GM21367 (cell line): ENCODE data around the gene C10orf90.

ENCODE experiments used
- ATAC-seq: cut with Tn5 transposase; IDR thresholded peaks from one replicate; pipeline ENCODE4 v1.9.1; 2021; ENCODE audit not compliant: unreplicated experiment

The C10orf90 gene

DNA sequence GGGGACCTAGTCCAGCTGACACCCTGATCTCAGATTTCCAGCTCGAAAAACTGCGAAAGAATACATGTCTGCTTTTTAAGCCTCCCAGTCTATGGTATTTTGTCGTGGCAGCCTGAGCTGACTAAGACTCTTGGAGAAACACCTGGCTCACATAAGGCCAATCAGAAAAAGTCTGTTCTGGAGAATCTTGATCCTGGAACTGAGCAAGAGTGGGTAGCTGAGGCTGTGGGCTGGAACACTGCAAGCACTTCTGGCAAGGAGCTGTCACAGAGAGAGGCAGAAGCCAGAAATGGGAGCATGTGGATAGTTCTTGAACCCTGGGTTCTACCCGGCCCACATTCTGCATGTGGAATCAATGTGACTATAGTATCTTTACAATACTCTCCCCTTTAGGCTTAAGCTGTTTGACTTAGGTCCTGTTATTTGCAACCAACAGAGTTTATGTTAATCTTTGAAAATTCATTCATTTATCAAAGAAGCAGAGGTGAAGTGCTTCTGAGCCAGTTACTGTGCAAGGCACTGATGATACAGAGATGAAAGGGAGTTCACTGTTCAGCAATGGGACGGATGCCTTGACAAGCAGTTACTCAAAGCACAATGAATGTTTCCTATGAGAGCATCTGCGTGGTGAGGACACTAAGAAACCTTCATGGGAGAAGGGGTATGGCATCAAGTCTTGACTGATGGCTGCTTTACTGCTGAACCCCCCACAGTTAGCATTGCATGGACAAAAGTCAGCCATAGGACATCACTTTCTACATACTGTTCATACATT, 4.4 kb upstream of the C10orf90 start:
- no peak for ATAC-seq

DNA sequence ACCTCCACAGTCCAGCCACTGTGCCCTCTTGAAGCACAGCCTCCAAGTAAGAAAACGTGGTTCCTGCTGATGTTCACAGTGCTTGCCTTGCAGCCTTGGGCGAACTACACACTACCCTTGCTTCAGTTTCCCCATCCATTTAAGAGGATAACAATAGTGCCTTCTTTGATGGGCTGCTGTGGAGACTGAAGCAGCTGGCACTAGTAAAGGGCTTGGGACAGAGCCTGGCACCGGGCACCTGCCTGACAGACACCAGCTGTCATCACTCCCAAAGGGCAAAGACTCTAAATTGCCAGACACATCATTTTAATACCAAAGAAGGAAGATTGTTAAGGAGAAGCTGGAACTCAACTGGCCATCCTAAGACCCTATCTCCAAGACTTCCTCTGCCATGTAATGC, 3.1 kb upstream of the C10orf90 start:
- no peak for ATAC-seq

DNA sequence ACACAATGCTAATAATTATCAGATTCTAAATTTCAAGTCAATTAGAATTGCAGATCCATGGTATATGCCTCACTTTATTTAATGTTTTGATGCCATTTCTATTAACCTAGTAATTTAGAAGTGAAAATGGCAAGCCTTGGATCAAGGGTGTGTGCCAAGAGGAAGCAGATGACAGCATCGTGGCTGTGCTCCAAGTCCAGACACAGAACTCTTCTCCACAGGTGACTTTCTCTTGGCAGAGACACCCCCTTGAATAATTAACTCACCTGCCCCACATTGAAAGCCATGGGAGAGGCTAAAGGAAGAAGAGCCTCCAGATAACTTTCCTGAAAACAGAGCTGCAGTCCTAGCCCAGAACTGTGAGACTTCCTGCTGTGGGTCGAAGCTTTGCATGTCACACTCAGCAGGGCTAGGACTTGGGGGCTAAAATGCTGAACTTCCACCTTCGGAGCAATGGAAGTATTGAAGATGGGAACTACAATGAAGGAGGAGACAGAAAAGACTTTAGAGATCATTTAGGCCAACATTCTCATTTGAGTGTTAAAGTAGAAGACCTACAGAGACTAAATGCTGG, 996 bp upstream of the C10orf90 start:
- ATAC-seq: no peak

DNA sequence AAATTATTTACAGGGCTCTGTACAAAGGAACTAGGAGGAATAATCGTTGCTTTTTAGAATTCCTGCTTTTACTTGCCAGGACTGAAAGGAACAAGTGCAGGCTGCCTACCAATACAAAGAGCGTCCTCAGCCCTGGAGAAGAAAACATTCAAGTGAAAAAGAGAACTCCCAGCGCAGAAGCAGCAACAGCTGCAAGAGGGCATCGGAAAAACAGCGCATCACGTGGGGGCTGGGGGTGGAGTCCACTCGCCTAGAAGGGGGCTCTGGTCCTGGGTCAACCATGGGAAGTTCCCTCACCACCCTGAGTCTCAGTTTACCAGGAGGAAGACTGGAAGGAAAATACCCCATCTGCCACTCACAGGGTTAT, 385 bp upstream of the C10orf90 start:
- ATAC-seq: no peak

DNA sequence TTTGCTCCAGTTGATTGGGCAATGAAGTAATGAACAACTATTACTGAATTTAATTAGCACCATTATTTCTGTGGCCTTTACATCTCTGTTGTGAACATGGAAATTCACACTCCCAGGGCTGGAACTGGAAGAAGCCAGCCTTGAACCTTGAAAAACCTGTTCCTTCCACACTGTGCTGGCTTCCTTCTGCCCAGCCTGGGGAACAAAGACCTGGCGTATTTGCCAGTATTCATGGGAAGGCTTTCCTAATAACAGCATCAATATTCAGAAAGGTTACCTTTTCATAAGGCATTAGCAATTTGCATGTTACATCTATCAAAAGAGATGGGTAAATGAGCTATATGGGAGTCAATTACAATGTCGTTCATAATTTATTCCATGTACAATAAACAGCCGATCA, 1.3 kb downstream of the C10orf90 start:
- ATAC-seq: no peak

DNA sequence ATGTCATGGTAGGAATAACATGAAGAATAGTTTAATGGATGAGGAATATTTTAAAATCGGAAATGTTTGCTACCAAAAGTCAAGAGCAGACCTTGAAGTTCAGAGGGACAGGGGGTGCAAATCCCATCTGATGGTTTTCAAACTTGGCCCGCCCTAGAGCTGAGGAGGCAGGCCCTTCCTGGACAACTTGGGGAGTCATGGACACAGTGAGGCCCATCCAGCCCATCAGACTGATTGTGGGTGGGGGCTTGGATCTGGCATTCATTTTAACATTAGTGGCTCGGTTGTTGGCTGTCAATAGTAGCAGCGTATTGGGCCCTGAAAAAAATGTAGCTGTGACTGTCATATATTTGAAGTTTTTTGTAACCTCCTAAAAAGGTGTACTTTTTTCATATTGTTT, 2.0 kb downstream of the C10orf90 start:
- no peak for ATAC-seq

DNA sequence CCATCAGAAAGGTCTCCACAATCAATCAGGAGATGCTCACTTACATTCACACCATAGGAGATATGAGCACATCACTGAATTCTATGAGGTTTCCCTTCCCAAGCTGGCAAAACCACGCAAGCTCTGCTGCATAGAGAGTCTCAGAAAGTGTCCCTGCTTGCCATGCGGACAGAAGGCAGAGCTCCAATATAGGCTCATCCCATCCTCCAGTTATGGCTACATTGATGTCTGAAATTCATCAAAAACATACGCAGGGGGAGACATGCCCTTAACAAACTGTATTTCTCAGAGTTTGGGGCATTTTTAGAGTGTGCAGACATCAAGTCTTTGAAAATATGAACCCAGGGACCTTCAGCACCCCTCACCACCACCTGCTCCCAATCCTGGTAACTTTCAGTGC, 2.9 kb downstream of the C10orf90 start:
- ATAC-seq: no peak

DNA sequence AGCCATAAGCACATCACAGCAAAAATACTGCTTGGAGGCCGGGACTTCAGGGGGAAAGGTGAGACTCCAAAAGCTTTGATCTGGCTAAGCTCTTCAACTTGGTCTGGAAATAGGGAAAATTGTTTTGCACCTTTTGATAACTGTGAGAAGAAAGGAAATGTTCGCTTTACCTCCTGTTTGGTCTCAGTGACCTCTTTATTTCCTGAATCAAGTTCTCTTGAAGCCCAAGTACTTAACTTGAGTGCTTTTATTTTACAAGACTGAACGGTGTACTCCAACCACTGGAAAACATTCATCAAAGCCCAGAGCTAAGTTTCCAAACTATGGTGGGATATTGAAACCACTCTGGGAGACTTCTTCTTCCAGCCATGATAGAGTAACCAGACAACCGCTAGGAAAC, 5.3 kb downstream of the C10orf90 start:
- no peak for ATAC-seq

DNA sequence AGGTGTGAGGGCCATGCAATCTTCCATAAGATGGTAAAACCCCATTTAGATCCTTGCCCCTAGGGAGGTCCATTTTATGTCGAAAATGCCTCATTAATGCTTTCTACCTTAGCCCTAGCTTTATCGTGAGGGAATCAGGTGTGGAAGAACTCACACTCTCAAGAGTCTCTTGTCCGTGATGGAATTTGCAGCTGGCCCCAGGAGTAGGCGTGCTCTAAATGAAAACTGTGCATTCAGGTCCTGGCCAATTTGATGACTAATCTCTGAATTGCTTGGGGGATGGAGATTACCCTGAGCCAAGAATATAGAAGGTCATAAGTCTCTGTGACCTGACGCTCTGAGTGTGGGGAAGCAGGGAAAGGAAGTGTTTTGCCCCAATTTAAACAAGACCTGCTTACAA, 6.6 kb downstream of the C10orf90 start:
- ATAC-seq: no peak

DNA sequence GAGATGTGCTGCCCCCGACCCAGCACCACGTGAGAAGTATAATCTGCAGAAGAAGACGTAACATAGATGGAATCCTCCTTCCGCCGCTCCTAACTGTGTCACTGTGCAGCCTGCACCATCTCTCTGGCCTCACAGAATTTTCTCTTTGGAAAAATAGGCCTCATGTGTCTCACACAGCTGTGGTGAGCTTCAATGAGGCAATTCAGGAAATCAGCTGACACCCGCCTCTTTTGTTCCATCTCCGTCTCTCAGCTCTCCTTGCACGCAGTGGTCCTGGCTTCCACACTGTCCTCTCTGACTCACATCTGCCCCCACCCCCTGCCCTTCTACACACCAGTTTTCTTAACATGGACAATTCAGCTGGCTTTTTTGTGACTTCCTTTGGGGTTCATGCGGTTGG, 7.2 kb downstream of the C10orf90 start:
- ATAC-seq: no peak

DNA sequence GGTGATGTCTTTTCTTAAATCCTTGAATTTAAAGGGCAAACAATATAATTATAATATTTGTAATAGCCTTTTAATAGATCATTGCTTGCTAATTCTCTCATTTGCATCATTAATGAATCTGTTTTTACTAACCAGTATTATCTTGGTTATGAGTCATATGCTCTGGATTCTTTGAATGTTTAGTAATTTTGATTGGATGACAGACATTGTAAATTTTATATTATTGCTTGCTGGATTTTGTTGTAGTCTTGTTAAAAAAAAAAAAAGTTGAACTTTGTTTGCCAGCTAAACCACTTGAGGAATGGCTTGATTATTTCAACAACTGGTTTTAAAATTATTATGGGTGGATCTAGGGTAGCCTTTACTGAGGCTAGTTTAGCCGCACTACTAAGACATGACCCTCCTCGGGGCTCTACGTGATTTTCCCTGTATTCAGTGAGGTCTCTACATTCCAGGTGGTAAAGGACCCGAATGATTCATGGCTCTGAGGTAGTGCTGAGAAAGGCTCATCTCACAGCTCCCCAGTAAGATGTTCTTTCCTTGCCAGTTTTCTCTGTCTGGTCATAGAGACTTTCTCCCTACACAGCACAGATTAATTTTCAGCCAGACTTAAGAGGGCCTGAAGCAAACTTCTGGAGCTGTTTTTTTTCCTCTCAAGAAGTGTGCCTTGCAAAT, 8.5 kb downstream of the C10orf90 start:
- ATAC-seq: no peak

DNA sequence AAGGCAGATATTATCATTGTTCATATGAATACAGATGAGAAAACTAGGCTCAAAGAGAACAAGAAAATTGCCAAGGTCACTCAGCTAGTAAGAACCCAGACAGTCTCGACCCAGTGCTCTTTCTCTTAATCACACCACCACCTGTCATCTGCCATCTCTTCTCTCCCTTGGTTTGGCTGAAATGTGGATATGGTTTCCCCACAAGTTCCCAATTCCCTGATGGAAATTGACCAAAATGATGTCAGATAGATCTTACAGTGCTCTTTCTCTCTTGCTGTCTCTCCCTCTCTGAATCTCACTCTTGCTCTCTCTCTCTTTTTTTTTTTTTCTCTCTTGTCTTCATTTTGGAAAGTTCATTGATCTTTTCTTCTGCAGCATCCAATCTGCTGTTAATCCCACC, 9.1 kb downstream of the C10orf90 start:
- no peak for ATAC-seq

DNA sequence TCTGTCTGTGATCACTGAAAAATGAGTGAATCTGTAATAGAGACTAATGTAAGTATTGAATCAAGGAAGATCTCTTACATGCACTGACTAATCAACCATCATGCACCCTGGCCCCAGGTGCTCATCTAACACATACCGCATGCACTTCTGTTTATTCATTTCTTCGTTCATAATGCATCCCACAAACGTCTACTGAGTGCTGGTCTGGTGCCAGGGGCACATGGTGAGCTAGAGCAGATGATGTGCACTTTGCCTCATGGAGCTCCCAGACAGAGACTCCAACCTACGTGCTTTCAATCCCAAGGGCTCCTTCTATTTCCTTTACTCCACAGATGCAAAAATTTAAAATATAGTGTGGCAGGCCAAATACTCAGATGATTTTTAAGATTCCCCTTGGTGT, 10.7 kb downstream of the C10orf90 start:
- ATAC-seq: no peak

DNA sequence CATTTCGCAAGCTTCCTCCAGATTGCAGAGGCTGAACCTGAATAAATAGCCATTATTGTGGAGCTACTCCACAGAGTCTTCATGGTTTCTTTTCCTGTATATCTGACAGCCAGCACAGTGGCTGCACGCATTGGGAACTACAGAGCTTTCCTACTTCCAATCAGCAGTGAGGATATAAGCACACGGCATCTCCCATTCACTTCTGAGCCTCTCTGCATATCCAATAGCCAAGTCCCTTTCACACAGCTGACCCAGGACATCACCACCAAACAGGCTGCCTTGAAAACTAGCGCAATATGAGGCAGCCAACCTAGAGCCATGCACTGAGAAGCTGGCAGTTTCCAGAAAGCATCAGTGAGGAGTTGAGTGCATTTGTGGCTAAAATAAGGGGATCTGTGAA, 11.6 kb downstream of the C10orf90 start:
- no peak for ATAC-seq

DNA sequence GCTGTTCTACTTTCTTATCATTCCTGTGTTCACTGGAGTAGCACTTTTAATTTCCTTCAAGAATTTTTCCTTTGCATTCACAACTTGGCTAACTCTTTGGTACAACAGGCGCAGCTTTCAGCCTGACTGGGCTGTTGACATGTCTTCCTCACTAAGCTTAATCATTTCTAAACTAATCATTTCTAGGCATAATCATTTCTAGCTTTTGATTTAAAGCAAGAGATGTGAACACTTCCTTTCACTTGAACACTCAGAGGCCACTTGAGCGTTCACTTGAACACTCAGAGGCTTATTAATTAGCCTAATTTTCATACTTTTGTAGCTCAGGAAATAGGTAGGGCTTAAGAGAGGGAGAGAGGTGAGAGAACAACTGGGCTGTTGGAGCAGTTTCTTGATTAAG, 15.9 kb downstream of the C10orf90 start:
- ATAC-seq: no peak

DNA sequence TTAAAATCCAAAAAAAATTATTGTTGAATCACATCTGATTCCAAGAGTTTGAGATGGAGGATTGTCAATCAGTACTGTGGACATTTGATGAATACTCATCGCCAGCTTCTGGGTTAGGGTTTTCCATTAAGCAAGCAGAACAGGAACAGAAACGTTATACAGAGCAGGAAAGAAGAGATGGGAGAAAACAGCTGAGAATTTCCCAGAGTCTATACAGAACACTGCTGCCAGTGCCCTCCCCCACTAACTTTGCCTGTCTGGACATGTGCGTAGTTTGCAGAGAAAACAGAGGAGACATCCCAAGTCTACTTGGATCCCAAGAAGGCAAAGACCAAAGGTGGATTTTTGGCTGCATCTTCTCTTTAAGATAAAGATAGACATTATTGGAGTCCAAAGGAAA, 19.0 kb downstream of the C10orf90 start:
- ATAC-seq: no peak

DNA sequence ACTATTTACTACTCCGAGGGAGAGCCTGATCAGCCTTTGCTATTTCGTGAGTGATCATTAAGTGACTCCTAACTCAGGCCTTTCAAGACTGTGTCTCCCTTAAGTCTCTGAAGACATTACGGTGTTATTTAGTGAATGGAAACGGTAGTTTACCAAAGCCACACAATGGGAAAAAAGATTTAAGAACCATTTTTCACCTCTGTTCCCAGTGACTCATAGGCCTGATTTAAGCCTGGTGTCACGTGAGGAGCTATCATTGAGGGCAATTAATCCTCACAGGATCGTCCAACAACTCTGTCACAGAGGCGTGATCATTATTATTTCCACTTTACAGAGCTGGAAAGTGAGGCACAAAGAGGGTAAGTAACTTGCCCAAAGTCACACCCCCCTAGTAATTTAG, 20.3 kb downstream of the C10orf90 start:
- ATAC-seq: no peak

DNA sequence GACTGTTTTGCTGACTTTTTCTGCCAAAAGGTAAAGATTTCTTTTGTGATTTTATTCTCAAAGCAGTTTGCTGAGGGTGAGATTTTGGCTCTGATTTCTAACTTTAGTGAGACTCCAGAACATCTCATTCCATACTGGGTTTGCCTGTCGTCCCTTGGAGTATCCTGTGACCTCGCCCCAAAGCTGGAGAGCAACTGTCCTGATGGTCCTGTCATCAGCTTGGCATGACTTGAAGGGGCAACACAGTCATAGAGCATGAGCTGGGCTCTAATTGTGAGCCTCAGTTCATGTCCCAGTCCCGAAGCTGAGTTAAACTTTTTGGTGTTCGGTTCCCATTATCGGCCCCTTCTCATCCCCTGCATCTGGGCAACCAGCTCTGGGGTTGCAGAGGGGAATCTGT, 23.4 kb downstream of the C10orf90 start:
- no peak for ATAC-seq

DNA sequence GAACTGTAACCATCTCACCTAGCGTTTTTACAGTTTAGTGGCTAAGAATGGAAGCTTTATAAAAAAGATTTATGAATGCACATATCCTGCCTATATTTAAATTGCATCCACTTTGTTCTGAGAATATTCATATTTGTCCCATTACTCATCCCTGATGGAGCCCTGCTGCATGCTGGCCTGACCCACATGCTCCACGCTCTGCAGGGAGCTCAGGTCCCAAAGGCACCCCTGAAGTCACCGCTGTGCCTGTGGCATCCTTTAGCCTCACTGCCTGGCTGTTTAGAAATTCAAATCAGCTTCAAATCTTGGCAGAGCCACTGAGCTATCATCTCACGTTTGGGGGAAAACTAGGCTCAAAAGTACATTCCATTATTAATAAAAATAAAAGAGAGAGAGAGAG, 24.4 kb downstream of the C10orf90 start:
- no peak for ATAC-seq

DNA sequence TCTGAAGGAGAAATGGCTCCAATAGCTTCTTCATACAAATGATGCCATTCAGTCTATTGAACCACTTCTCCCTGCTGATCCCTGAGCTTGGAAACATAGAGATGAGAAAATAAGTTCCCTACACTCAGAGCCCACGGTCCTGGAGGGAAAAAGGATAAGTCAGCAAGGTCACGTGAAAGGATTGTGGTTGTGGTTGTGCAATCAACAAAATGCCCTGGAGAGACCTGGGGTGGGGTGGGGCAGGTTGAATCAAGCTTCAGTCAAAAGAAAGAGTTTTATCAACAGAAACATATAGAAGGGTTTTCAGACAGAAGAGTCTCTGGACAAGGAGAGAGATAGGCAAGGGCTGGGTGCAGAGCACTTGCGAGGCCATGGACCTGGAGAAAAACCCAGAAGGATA, 30.1 kb downstream of the C10orf90 start:
- no peak for ATAC-seq

DNA sequence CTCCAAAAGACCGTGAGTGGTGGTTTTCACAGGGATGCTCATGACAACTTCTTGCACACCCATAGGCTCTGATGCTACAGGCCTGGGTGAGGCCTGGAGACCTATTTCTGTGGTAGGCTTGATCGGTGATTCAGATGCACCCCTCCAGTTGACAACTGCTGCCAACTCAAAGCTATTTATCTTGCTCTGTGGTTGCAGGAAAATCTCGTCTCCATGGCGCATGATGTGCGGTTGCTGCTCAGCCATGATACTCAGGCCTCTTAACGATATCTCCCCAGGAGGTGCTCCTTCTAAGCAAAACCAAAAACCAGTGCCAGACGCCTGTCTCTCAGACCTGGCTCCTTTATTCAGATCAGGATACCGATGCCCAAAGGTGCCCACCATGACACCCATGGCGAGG, 31.4 kb downstream of the C10orf90 start:
- ATAC-seq: no peak

DNA sequence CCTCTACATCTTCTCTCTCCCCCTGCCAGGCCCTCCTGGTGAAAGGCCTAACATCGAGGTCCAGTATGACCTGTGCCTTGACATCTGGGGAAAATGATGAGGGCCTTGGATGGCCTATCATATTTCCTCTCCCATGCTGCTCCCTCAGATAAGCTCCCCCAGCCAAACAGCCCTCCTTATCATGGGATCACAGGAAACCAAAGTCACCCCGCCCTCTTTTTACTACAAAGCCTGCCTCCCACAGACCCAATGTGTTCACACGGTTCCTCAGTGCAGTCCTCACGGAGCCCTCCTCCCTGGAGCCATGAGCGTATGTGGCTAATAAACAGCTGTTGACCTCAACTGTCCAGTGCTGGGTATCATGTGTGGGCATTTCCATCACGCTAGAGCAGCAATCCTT, 32.0 kb downstream of the C10orf90 start:
- ATAC-seq: no peak

DNA sequence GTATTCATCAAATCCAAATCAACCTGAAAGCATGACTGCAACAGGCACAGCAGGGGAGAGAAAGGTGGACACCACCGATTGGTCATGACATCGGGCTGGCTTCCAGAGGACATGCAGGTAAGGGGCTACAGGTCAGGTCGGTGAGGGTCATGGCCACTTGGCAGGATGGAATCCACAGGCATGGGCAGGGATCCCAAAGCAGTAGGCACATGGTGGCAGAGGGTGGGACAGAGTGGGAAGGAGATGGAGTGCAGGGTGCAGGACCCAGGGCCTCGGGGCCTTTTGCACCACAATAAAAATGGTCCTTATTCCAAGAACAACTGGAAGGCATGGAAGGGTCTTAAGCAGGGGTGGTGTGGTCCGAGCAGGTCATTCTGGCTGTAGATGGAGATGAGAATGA, 33.0 kb downstream of the C10orf90 start:
- no peak for ATAC-seq
